Measurements from ENCODE around the gene ZNF414.

Gene ZNF414

DNA sequence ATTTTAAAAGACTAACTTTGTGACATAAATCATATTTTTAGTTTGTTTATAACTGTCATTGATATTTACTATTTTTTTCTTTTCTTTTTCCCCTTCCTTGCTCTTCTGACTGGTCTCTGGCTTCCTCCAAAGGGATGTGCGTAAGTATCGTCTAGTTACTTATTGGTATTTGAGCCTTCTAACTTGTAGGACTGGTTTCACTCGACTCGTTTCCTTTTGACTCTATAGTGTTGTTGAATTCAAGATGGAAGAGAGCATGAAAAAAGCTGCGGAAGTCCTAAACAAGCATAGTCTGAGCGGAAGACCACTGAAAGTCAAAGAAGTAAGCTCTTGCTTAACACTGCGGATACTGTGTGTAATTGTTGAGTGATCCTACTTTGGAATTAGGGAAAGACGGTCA lies 50.6 kb downstream of the ZNF414 start:
- DNase-seq (ENCODE audit: low read depth) = no peak

DNA sequence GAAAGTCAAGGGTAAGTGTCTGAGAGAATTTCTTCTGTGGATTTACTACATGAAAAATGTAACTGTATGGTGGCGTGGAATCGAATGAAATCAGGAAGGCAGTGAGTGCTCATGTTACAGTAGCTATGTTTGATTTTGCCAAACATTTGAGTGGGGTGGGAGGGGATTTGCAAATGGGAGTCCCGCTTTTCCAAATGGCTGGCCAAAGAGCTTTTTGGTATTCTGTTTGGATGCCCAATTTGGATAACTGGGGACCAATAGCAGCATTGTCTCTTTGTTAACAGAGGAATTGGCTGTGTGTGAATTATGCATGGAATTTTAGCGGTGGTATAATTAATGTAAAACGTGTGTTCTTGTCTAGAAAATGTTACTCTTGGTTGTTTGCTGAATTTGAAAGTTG lies 51.4 kb downstream of the ZNF414 start:
- DNase-seq (ENCODE audit: low read depth) = no peak

DNA sequence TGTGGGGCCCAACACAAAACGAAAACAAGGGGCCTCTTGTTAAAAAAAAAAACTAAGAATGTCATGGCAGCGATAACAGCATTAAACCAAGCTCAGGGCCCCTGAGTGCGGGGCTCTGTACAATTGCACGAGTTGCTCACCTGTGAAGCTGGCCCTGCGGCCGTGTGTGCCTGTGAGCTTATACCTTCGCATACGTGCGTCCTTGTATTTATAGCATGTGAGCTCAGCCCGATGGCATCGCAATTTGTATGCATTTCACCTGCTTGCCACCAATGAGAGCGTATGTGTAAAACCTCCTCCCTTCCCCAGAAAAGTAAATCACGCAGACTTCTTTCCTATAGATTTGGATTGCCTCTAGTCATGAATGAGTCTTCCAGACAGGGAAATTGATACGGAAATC lies 52.1 kb downstream of the ZNF414 start:
- no peak for DNase-seq (ENCODE audit: low read depth)

DNA sequence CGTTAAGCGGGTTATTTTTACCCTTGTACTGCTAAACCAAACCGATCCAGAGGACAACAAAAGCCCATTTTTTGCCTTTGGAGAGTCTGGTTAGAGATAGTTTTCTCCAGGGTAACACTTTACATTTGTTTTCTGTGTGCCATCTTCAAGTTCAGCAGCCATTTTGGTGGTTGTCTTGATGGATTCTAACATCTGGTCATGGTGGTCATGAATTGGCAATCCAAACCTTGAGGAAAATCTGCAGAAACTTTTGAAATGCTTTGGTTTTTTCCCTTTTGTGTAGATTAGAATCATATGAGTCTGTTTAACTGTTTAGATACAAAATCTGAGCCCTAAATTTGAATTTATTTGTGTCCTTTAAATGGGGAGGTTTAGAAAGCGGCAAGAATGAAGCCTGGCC lies 52.6 kb downstream of the ZNF414 start:
- DNase-seq (ENCODE audit: low read depth) = no peak

DNA sequence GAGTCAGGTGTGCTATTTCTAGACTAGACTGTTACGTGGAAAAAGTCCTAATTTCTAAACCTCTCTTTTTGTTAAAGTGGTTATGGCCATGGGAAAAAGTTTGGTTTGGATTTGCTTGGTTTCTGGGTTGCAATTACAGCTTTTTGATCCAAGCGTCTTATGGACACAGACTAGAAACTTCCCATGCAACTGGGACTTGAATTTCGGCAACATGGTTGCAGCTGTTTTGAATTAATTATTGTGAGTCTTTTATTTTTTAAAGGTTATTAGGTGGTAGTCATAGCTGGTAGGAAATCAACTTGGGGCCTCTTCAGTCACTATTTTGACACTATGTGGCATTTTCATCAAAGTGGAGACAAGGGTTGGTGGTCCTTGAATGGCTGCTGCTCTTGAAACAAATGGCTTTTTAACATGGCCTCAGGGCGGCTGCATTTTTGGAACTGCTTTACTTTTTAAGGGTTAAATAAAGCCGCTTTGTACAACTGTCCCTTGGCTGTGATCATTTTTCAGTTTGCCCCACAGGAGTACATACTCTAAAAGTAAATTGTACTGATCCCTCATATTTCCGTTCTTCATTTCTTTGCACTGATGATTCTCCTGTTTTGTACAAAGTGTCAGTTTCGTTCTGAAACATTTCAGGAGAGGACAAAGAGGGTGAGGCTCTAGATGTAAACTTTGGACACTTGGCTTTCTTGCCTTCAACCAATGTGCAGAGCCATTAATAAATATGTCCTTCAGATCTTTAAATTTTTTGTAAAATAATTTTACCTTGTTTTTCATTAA lies 53.3 kb downstream of the ZNF414 start:
- no peak for DNase-seq (ENCODE audit: low read depth)
